ENCODE measurements around the gene GLA.
A peak's percentile ranks its signal among the peaks of the same experiment; 100 is the strongest.

GLA gene

DNA sequence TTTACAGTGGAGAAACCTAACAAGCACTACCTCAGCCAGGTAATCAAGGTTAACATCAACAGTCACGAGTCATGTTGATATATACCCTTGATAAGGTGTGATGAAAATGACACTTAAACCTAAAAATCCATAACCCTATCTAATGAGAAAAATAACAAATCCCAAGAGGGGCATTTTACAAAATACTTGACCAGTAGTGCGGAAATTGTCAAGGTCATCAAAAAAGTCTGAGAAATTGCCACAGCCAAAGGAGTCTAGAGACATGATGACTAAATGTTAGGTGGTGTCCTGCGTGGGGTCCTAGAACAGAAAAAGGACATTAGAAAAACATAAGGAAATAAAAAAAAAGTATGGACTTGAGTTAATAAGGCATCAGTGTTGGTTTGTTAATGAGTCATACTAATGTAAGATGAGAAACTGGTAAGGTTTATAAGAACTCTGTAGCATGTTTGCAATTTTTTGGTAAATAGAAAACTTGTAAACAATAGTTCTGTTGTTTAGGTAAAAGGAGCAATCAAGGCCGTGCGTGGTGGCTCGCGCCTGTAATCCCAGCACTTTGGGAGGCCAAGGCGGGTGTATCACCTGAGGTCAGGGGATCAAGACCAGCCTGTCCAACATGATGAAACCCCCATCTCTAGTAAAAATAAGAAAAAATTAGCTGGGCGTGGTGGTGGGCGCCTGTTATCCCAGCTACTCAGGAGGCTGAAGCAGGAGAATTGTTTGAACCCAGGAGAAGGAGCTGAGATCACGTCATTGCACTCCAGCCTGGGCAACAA is 14.0 kb downstream of the GLA start:
- Histone ChIP-seq H3K36me3 (ENCODE audit: control insufficient read depth, insufficient read depth, low read length) (no peaks in the 10 kb centered on the region), H3K4me1 (ENCODE audit: control insufficient read depth, insufficient read depth, low read length) (peaks cover 9% of the 10 kb centered on the region), H3K4me3 (ENCODE audit: low read length) (no peak overlapping the region), H3K9me3 (ENCODE audit: control insufficient read depth, low read length) (no peaks in the 10 kb centered on the region), H3K9ac (ENCODE audit: low read length) (no peak overlapping the region), H3K27me3 (ENCODE audit: control insufficient read depth, insufficient read depth, low read length) (no peaks in the 10 kb centered on the region)

DNA sequence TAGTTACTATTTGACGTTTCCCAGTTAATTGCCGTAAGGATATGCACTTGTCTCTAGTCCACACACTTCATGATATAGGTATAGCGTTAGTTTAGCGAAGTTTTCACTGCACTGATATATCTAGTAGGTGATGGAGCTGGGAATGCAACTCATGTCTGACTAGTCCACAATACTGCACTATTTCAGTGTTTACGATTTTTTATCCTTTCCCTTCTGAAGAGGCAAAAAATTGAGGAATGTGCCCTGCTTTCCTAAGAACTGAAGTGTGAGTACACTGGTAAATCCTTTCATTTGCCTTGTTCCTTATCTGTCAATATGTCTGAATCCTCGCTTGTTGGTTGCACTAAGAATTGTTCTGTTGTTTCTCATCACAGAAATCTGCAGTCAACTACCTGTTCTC is 15.9 kb downstream of the GLA start:
- Histone ChIP-seq H3K27me3 (ENCODE audit: control insufficient read depth, insufficient read depth, low read length) (no peaks in the 10 kb centered on the region), H3K9ac (ENCODE audit: low read length) (peak overlapping the region; percentile 74), H3K9me3 (ENCODE audit: control insufficient read depth, low read length) (no peaks in the 10 kb centered on the region), H3K4me1 (ENCODE audit: control insufficient read depth, insufficient read depth, low read length) (peaks cover 9% of the 10 kb centered on the region), H3K36me3 (ENCODE audit: control insufficient read depth, insufficient read depth, low read length) (no peaks in the 10 kb centered on the region), H3K4me3 (ENCODE audit: low read length) (no peak overlapping the region)

DNA sequence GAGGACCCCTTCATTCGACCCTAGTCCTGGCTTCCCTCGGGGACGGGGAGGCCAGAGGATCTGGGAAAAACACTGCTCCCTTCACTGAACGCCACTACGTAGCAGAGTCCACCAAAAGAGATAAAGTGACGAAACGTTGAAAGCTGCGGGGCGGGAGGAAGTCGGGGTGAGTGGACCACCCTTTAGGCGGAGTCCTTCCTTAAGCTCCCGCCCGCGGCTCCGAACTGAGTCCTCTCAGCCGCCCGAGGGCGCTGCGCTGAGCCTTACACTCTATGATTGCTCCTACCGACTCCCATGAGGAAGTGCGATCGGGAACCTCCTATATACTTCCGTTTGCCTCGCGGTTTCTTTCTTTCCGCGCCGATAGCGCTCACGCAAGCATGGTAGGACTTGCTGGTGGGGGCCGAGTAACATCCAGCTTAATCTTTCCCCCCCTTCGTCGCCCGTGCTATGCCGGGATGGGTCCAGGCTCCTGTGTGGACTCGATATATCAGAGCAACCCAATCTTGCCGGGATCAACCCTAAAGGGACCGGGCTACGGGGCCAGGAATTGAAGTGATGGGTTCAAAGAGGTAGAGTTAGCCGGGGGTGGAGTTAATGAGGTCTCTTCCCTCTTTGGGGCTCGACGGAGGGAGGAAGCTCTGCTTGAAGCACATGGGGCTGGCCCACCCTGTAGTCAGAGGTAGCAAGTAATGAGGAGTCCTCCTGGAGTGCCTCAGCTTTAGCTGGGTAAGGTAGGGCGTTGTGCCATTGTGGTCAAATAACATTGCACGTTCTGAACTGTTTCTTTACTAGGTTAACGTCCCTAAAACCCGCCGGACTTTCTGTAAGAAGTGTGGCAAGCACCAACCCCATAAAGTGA is 16.8 kb downstream of the GLA start, which contains the start of gene RPL36A:
TSS of gene RPL36A (plus strand) at position 348 of the 862 bp plus-strand sequence. CDS start at position 381, 33 bp downstream.
- no peaks in the 10 kb centered on the region for H3K27me3 ChIP-seq (ENCODE audit: control insufficient read depth, insufficient read depth, low read length)
- no peaks in the 10 kb centered on the region for H3K9me3 ChIP-seq (ENCODE audit: control insufficient read depth, low read length)
- peak within 1 kb of the TSS; percentile 74 for H3K9ac ChIP-seq (ENCODE audit: low read length)
- H3K4me1 ChIP-seq (ENCODE audit: control insufficient read depth, insufficient read depth, low read length) = peaks cover 9% of the 10 kb centered on the region
- H3K4me3 ChIP-seq (ENCODE audit: low read length) = peak within 1 kb of the TSS; percentile 41
- no peaks in the 10 kb centered on the region for H3K36me3 ChIP-seq (ENCODE audit: control insufficient read depth, insufficient read depth, low read length)

- H3K4me3 ChIP-seq (ENCODE audit: low read length) = no peak overlapping the region
- peaks cover 9% of the 10 kb centered on the region for H3K4me1 ChIP-seq (ENCODE audit: control insufficient read depth, insufficient read depth, low read length)
- H3K36me3 ChIP-seq (ENCODE audit: control insufficient read depth, insufficient read depth, low read length) = no peaks in the 10 kb centered on the region
- no peaks in the 10 kb centered on the region for H3K27me3 ChIP-seq (ENCODE audit: control insufficient read depth, insufficient read depth, low read length)
- no peak overlapping the region for H3K9ac ChIP-seq (ENCODE audit: low read length)
- no peaks in the 10 kb centered on the region for H3K9me3 ChIP-seq (ENCODE audit: control insufficient read depth, low read length)
These were observed 19.1 kb downstream of the GLA start for GRCh38 chrX:101388604-101389003.

- Histone ChIP-seq H3K4me1 (ENCODE audit: control insufficient read depth, insufficient read depth, low read length) (peaks cover 6% of the 10 kb centered on the region), H3K9ac (ENCODE audit: low read length) (no peak overlapping the region), H3K27me3 (ENCODE audit: control insufficient read depth, insufficient read depth, low read length) (no peaks in the 10 kb centered on the region), H3K4me3 (ENCODE audit: low read length) (no peak overlapping the region), H3K9me3 (ENCODE audit: control insufficient read depth, low read length) (no peaks in the 10 kb centered on the region), H3K36me3 (ENCODE audit: control insufficient read depth, insufficient read depth, low read length) (no peaks in the 10 kb centered on the region)
These were observed 21.2 kb downstream of the GLA start for GRCh38 chrX:101386542-101386885.

- Histone ChIP-seq H3K27me3 (ENCODE audit: control insufficient read depth, insufficient read depth, low read length) (no peaks in the 10 kb centered on the region), H3K4me1 (ENCODE audit: control insufficient read depth, insufficient read depth, low read length) (peaks cover 3% of the 10 kb centered on the region), H3K36me3 (ENCODE audit: control insufficient read depth, insufficient read depth, low read length) (no peaks in the 10 kb centered on the region), H3K9ac (ENCODE audit: low read length) (no peak within 1 kb of the TSS), H3K9me3 (ENCODE audit: control insufficient read depth, low read length) (no peaks in the 10 kb centered on the region), H3K4me3 (ENCODE audit: low read length) (no peak within 1 kb of the TSS)
These were observed 21.8 kb downstream of the GLA start, which contains the start of gene BTK for GRCh38 chrX:101385795-101386541. BTK (minus strand) TSS chrX:101386191; CDS start chrX:101375284, 10,907 bp downstream.

- H3K27me3 ChIP-seq (ENCODE audit: control insufficient read depth, insufficient read depth, low read length) = no peaks in the 10 kb centered on the region
- H3K36me3 ChIP-seq (ENCODE audit: control insufficient read depth, insufficient read depth, low read length) = no peaks in the 10 kb centered on the region
- no peak overlapping the region for H3K9ac ChIP-seq (ENCODE audit: low read length)
- no peaks in the 10 kb centered on the region for H3K9me3 ChIP-seq (ENCODE audit: control insufficient read depth, low read length)
- H3K4me1 ChIP-seq (ENCODE audit: control insufficient read depth, insufficient read depth, low read length) = no peaks in the 10 kb centered on the region
- no peak overlapping the region for H3K4me3 ChIP-seq (ENCODE audit: low read length)
These were observed 22.6 kb downstream of the GLA start for GRCh38 chrX:101385026-101385684.

DNA sequence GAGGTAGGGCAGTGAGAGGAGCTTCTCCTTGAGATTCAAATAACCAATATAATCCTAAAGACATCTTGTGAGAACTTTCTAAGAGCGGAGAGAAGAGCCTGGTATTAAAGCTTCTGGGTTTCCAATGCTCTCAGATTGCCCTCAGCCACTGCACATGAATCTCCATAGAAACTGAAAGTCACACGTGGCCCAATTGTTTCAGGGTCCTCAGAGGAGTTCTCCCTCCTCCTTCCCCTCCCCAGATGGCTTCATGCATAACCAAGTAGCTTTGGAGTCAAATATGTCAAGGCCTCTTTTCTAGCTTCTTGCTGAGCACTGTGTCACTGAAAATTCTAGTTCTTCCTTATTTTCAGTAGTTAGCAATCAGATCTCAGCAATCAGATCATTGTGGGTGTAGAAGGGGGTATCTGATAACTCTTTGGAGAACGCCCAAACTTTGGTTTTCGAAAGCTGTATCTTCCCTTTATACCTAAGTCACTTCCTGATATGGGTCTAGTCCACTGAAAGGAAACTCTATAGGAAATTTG is 24.0 kb downstream of the GLA start:
- Histone ChIP-seq H3K9ac (ENCODE audit: low read length) (no peak overlapping the region), H3K27me3 (ENCODE audit: control insufficient read depth, insufficient read depth, low read length) (no peaks in the 10 kb centered on the region), H3K9me3 (ENCODE audit: control insufficient read depth, low read length) (no peaks in the 10 kb centered on the region), H3K4me3 (ENCODE audit: low read length) (no peak overlapping the region), H3K36me3 (ENCODE audit: control insufficient read depth, insufficient read depth, low read length) (no peaks in the 10 kb centered on the region), H3K4me1 (ENCODE audit: control insufficient read depth, insufficient read depth, low read length) (no peaks in the 10 kb centered on the region)

DNA sequence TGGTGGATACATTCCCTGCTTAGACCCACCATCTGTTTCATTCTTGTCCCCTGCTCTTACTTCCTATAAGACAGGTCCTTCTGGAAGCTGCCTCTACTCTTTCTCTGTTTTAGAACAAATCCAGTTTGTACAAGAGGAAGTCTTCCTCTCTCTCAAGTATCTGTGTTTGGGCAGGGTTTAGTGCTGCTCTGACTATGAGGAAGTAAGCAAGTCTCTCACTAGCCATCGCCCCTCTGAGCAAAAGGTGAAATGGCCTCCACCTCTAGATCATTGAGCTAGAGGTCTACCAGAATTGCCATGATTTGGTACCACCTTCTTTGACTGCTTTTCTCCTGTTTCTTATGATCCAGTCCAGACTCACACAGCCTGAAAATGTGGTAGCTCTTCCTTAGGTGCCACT is 30.2 kb downstream of the GLA start:
- no peak overlapping the region for H3K9ac ChIP-seq (ENCODE audit: low read length)

GRCh38 chrX:101370888-101371504 is 36.7 kb downstream of the GLA start:
- H3K9me3 ChIP-seq (ENCODE audit: control insufficient read depth, low read length) = no peaks in the 10 kb centered on the region
- H3K9ac ChIP-seq (ENCODE audit: low read length) = no peak overlapping the region
- H3K4me3 ChIP-seq (ENCODE audit: low read length) = no peak overlapping the region
- no peaks in the 10 kb centered on the region for H3K27me3 ChIP-seq (ENCODE audit: control insufficient read depth, insufficient read depth, low read length)
- H3K4me1 ChIP-seq (ENCODE audit: control insufficient read depth, insufficient read depth, low read length) = no peaks in the 10 kb centered on the region
- no peaks in the 10 kb centered on the region for H3K36me3 ChIP-seq (ENCODE audit: control insufficient read depth, insufficient read depth, low read length)

More for the DNA sequence above, 30.2 kb downstream of the GLA start:
- Histone ChIP-seq H3K9me3 (ENCODE audit: control insufficient read depth, low read length) (no peaks in the 10 kb centered on the region), H3K4me1 (ENCODE audit: control insufficient read depth, insufficient read depth, low read length) (no peaks in the 10 kb centered on the region), H3K27me3 (ENCODE audit: control insufficient read depth, insufficient read depth, low read length) (no peaks in the 10 kb centered on the region), H3K36me3 (ENCODE audit: control insufficient read depth, insufficient read depth, low read length) (no peaks in the 10 kb centered on the region), H3K4me3 (ENCODE audit: low read length) (no peak overlapping the region)

GRCh38 chrX:101369687-101370086 is 38.0 kb downstream of the GLA start:
- Histone ChIP-seq H3K4me1 (ENCODE audit: control insufficient read depth, insufficient read depth, low read length) (no peaks in the 10 kb centered on the region), H3K27me3 (ENCODE audit: control insufficient read depth, insufficient read depth, low read length) (no peaks in the 10 kb centered on the region), H3K9me3 (ENCODE audit: control insufficient read depth, low read length) (no peaks in the 10 kb centered on the region), H3K36me3 (ENCODE audit: control insufficient read depth, insufficient read depth, low read length) (no peaks in the 10 kb centered on the region), H3K9ac (ENCODE audit: low read length) (no peak overlapping the region), H3K4me3 (ENCODE audit: low read length) (no peak overlapping the region)

Data from mucosa of stomach (tissue), 1 donor.